Umbilical cord (tissue), 2 donors: ENCODE measurements around the gene RNF220. TPM values are rescaled to one million over a fixed set of nuclear protein-coding genes. Genes with fewer than 3 reads are reported as not detected.
A peak's percentile ranks its signal among the peaks of the same experiment; 100 is the strongest.
"Not testable (repeated sequence)": the region's sequence is repeated elsewhere in the genome, so short reads cannot be mapped to it uniquely, and the experiment has no call there.

Experiments
- DNase-seq: peaks from one replicate; pipeline ENCODE4 v3.0.0-alpha.2; 2015; ENCODE audit warnings: low spot score
- total RNA-seq: library from RNA; depleted of rRNA; stranded (reverse); fragments of >200 nt; gene quantifications from one replicate; pipeline ENCODE4 v1.2.3, GENCODE V29; 2014; ENCODE audit warnings: low replicate concordance; ENCODE audit not compliant: insufficient read depth

Gene RNF220
- total RNA-seq, 1 donor from 2014 or later, result 95.3 TPM

DNA sequence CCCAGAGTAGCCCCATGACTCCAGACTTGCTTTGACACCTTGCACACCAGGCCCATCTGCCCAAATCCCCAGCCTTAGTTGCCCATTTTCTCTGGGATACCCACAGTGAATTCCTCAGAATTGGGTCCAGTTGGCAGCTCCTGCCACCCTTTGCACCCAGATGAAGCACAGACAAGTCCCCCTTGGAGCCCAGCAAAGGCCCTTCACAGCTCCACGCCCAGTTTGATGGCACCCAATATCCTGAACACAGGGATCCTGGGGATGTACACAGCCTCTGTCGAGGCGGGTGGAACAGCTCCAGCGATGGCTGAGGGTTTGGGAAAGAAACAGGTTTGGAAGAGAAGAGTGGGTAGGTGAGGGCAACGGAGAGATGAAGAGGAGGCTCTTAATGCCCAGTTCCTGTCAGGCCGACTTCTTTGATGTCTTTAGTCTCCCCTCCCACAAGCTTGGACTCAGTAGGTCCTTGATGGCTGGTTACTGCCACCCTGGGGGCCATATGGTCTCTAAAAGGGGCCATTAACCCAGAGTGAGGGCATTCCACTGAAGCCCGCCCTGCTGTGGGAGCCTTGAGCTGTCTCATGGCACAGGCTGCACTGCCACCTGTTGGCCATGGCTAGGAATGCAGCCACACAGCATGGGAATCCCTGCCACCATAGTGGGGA is 247.5 kb downstream of the RNF220 start:
- peak; percentile 70 for DNase-seq

DNA sequence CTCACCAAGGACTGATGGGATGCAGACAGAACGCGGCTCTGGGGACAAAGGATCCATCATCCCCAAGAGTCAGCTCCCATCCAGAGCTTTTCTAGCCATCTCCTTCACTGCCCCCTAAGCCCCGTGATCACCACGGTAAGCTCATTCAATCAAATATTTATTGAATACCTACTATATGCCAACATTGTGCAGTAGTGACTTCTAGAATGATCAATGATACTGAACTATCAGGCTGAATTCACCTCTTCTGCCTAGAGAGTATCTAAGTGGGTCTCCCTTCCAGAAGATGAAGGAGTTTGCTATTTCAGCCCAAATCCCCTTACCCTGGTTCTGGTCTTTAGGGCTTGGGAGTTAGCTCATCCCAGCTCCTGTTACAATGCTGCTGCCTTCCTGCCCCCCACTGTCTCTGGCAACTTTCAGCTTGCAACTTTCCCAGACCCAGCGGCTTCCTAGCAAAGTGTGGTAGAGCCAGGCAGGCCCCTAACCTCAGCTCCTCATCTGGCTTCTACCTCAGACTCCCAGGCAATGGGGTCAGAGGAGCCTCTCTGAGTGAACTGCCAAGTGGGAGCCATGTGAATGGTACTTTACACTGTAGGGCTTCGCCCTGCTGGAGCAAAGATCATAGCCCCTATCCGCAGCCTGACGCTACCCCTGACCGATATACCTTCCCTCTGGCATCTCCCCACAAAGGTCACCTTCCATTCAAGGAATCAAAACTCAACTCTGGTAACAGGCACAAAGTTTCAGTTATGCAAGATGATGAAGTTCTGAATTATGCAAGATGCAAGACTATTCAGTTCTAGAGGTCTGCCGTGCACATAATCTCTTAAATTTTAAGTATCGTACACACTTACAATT is 248.3 kb downstream of the RNF220 start:
- no peak for DNase-seq

DNA sequence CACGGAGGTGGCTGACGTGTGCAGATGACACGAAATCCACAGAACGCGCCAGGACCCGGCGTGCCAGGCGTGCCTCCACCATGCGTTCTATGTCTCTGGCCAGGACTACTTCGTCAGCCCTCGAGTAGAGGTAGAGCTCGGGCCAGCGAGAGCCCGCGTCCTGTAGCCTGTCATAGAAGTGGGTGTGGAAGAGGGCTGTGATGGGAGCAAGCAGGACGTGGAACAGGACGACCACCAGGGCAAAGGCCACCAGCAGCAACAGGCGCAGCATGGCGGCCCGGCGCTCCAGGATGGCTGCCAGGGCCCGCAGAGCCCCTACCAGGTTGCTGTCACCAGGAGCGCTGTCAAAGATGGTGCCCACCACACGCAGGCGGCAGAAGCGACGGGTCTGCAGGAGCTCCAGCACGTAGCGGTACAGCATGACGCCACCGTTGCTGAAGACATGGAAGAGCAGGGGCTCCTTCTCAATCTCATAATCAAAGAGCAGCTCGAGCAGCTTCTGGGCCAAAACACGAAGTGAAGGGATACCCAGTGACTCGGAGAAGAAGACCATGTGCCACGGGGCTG is 249.6 kb downstream of the RNF220 start:
- DNase-seq, result no peak

DNA sequence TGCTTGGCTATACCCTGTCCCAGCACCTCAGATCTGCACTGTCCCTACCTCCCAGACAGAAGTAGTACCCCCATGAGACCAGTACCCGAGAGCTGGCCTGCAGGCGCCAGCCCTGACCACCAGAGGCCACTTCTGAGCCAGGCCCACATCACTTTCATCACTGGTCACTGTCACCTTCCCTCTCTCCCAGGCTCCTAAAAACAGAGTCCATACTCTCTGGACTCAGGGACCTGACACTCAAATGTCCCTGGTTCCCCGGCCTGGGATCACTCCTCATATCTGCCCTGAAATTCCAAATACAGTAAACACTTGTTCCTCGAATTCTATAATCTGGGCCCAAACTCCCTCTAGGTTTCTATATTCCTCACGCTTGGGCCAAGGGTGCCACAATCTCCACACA is 250.6 kb downstream of the RNF220 start:
- DNase-seq, result no peak

DNA sequence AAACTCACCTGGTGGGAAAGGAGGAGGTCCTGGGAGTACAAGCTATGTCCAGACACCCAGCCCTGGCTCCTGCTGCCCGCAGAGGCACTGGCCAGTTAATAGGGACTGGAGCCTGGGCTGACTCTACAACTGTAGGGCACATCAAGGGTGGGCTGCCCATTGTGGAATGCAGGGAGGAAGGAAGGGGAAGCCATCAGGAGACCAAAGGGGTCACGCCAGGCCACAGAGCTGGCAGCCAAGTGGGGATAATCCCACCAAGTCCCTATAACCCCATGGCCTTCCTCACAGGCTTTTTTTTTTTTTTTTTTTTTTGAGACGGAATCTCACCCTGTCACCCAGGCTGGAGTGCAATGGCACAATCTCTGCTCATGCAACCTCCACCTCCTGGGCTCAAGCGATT is 254.5 kb downstream of the RNF220 start:
- DNase-seq, result no peak

DNA sequence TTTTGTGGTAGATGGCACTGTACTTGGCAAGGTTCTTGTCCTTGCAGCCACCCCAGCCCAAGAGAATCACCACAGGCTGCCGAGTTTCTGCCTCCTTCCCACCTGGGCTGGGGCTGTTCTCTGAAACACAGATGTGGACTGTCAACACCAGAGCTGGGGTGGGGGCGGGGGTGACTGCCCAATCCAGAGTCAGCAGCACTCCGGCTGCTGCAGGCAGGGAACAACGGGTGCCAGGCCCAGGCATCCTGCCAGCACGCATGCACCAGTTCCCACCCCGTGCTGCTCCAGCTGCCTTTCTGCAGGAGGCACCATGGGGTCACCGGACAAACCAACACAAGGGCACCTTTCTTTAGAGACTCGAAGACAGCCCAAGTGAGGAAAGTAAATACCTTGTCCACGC is 255.1 kb downstream of the RNF220 start:
- no peak for DNase-seq

DNA sequence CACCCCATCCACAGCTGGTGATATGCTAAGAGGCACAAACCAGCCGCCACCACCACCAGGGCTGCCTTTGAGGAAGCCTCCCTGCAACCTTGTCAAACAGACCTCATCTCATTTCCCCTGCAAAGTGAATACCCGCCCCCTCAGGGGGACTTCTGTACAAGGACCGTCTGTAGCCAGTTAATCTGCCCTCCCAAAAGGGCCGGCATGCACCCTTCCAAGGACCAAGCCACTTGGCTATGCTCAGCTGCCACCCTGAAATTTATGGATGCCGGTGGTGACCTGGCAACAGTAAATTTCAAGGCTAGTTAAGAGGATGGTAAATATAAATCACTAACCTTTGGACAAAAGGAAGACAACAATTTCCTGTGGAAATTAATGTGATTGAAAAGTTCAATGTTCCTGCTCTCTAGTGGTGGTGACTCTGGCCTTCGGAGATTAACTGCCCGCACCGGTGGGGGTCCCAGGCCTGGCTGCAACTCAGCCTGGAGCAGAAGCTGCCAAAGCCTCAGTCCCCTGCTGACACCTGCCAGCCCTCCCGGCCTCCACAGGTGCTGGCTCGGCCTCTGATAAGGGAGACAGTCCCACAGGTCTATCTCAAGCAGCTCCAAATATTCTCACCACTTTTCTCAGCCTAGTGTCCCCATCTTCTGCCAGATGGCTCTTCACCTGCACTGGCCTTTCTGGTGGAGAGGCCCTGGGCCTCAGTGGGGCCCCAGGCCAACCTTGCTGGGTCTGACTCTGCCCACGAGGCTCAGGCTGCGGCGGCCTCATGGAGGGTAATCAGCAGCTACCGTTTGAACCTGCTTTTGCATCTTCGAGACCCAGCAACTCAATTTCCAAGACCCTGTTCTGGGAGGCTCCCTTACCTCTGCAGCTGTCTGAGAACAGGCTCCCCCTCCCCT is 257.0 kb downstream of the RNF220 start:
- DNase-seq, result no peak

DNA sequence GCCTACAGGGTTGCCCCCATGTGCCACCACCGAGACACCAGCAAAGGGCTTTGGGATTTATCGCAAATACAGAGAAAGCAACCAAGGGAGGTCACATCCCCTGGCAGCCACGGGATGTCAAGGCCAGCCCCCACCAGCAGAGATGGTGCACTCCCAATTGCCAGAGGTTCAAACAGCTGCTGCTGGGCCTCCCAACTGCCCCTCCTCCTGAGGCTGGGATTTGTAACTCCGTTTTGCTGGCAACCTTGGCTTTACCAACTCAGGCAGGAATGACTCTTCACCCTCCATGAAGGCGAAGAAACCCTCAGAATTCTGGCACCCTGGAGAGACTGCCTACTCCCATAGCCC is 257.6 kb downstream of the RNF220 start:
- DNase-seq, result no peak

DNA sequence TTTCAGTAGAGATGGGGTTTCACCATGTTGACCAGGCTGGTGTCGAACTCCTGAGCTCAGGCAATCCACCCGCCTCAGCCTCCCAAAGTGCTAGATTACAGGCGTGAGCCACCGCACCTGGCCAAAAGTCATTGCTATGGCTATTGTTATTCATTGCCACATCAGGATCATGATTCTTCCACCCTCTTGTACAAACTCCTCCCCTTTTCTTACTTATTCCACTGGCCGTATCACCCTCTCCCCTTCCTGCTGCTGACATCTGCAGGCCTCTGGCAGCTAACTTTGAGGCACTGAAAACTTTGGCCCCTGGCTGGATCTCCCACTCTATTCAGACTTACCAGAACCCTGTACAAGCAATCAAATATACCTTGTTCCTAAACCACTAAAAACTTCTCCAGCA is 258.4 kb downstream of the RNF220 start:
- no peak for DNase-seq

DNA sequence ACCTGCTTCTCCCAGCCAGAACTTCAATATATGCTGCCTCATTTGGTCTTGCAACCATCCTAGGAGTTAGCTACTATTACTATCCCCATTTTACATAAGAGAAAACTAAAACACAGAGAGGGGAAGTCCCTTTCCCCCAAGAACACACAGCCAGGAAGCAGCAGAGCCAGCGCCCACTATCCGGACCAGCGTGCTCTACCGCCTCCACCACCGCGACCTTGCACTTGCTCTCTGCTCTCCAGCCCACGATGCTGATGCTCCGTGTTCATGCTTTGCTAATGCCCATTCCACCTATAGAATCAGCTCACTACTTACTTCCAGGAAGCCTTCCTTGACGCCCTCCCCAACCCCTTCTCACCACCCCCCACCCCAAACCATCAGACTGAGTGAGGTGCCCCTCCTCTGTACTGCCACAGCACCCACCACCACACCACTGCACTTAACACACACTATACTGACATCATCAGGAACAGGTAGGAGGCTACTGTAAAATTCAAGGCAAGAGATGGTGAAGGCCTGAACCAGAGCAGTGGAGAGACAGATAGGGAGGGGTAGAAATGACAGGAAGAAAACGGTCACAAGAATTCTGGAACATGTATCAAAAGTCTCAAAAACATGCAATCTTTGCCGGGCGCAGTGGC is 259.8 kb downstream of the RNF220 start:
- DNase-seq, result no peak

DNA sequence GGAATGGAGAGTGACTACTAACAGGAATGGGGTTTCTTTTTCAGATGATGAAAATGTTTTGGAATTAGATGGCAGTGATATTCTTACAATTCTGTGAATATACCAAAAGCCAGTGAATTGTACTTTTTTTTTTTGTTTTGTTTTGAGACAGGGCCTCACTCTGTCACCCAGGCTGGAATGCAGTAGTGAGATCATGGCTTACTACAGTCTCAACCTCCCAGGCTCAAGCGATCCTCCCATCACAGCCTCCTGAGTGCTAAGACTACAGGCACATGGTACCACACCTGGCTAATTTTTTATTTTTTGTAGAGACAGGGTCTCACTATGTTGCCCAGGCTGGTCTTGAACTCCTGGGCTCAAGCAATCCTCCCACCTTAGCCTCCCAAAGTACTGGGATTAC is 261.7 kb downstream of the RNF220 start:
- DNase-seq, result not testable (repeated sequence)

DNA sequence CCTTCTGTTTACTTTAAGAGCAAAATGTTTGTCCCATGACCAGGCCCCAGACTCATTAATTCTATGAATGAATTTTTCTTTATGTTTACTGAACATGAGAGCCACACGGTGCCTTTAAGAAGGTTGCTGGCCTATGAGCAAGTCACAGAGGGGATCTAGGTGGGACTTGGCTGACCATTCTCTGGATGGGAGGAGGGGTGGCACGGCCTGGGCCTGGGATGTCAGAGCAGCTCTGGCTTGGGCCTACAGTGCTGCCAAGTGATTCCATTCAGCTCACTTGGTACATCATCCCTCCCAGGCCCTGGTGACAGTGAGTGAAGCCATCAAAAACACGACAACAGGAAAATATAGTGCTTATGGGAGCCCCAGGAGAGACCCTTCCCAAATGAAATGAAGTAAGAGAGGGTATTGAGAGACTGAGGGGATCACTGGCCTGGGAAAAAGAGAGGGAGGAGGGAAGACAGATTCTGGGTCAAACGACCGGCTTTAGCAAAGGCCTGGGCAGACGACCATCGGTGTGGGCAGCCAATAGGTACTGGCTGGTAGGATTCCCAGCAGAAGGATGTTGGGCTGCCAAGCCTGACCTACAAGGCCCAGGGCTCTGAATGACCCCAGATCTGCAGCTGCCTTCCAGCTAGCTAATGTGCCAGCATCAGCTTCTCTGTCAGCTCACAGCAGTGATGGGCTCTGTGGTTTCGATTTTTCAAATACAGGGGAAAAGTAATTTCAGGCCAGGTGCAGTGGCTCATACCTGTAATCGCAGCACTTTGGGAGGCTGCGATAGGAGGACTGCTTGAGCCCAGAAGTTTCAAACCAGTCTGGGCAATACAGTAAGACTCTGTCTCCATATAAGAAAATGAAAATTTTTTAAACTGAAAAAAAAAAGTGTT is 265.9 kb downstream of the RNF220 start:
- DNase-seq, result no peak

DNA sequence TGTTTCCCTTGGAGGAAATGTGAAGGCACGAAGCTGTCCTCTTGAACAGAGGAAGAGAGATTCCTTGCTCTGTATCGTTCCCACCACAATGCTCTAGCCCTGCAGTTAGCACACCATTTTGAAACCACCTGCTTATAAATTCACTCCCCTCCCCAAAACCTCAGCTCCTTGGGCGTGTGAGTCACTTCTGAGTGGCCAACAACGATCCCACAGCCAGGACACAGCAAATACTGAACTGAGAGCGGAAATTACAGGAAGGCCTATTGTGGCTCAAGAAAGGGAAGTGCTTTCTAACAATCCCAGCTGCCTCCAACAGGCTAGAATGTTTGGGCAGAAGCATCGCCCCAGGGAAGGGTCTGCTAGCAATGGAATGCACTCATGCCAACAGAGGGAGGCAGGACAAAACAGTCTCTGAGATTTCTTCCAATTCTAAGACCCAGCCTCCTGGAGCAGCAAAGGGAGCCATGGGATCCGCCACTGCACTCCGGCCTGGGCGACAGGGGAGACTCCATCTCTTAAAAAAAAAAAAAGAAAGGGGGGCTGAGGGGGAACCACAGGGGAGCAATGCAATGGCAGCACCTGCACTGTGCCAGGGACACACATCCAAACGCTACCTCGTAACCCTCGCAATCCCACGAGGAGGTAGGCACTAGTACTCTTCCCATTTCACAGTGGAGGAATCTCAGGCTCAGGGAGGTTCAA is 267.4 kb downstream of the RNF220 start:
- DNase-seq, result peak; percentile 59

DNA sequence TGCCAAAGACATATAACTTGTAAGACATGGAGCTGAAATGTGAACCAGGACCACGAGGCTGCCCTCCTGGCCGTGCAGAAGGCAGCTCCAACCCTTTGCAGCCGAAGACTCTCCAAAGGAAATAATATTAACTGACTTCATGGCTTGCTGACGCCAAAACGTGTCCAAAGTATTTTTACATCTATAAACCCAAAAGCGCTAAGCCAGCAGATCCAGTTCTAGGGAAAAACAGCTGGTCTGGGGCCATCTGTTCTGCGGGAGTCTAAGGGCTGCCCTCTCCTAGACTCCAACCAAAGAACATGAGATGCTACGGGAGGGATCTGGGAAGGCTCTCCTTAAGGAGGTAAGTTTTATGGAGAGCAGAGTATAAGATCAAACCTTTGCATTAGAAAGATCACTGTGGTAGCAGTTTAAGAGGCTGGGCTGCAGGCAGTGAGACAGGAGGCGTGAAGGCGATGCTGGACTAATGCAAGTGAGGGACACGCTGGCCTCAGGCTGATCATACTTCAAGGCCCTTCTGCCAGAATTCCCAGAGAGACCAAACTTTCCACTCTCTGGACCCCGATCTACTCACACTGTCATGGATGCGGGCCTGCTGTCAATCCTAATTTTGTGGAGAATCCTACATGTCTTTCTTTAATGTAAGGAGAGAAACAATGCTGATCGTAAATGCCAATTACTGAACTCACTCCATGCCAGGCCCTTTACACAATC is 268.1 kb downstream of the RNF220 start:
- DNase-seq, result peak; percentile 66

DNA sequence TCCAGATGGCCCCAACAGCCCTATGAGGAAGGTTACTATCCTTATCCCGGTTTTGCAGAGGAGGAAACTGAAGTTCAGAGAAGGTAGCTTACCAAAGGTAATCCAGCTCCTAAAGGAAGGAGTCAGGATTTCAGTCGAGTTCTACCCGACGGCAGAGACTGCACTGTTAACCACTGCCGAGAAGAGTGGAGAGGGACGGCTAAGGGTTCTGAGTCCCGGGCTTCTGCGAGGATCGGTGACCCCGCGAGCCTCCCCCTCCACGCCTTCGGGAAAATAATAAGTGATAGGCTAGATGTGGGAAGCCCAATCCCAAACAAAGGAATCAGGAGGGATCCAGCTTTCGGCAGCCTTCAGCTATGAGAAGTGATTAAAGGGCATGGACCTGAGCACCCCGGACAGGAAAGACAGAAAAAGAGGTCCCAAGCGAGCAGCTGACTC is 268.6 kb downstream of the RNF220 start:
- no peak for DNase-seq

DNA sequence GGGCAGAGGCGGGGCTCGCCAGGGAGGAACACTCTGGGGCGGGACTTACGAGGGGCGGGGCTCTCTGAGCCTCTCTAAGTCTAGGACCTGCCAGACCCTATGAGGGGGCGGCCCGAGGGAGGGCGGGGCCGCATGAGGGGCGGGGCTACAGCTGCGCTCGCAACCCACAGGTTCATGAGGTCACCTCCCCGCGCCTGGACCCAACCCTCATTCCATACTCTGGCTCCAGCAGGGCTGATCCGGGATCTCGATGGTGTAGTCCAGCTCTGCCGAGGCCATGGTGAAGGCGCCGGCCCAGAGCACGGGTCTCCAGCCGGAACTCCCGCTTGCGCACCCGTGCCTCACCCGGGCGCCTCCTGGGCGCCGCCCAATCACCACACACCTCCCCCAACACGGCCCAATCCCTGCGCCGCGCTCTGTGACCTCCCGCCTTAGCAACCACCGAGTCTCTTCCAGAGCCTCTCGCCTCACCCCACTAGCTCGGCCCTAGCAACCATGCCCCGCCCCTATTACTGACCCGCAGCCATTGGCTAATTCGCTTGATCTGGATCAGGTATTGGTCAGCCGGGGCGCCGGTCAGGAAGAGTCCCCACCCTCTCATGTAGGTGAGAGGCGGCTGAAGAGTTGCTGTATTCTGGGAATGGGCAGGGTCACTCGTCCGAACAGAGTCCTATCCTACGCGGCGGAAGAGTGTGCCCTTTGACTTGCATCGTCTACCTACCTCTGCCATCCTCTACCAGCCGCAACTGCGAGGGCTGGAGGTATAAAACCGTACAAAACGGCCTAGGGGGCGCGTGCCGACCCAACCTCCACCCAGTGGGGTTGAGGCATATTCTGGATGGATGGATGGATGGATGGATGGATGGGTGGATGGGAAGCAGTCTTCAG is 269.3 kb downstream of the RNF220 start, which contains the start of the genes ARMH1 and TMEM53:
TSS of gene ARMH1 (plus strand) at position 602 of the 888 bp plus-strand sequence. CDS start 14,984 bp downstream, outside the sequence.
TSS of gene TMEM53 (minus strand) at position 369 of the 888 bp plus-strand sequence. CDS start at position 279, 90 bp downstream.
- peak; percentile 100 for DNase-seq

DNA sequence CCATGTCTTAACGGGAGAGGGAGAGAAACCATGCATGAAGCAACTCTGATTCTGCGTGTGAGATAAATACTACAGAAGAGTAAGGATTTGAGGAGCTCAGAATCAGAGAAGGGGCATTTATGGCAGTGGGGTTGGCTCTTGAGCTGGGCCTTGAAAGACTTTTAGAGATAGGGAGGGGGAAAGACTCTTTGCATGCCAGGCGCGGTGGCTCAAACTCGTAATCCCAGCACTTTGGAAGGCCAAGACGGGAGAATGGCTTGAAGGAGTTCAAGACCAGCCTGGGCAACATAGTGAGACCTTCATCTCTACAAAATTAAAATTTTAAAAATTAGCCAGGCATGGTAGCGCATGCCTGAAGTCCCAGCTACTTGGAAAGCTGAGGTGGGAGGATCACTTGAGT is 270.1 kb downstream of the RNF220 start:
- DNase-seq, result peak; percentile 23
